GM12865 (cell line): ENCODE results near the gene HOXC4.
"Not testable (repeated sequence)": the region's sequence is repeated elsewhere in the genome, so short reads cannot be mapped to it uniquely, and the experiment has no call there.

Experiments
- DNase-seq: peaks from one replicate; pipeline ENCODE4 v3.0.0; 2010; ENCODE audit warnings: low read depth
- H3K4me3 ChIP-seq: 2 replicates; pipeline ENCODE4 v1.5.1; 2011; ENCODE audit warnings: mild to moderate bottlenecking, low read depth, low read length, control low read depth
- CTCF ChIP-seq: IDR thresholded peaks from 2 replicates; pipeline ENCODE4 v1.5.1; 2011; ENCODE audit warnings: low read length, control low read depth, low read depth, inconsistent platforms; ENCODE audit not compliant: insufficient read depth; ENCODE audit errors: missing control alignments

The HOXC4 gene

GRCh38 chr12:54040648-54041047, 13.0 kb upstream of the HOXC4 start:
- TF ChIP-seq CTCF, result no peak
- H3K4me3 ChIP-seq, result no peak overlapping the region
- DNase-seq, result no peak

GRCh38 chr12:54041097-54041690, 12.4 kb upstream of the HOXC4 start:
- TF ChIP-seq CTCF, result no peak
- DNase-seq, result no peak

GRCh38 chr12:54042033-54042432, 11.6 kb upstream of the HOXC4 start:
- not testable (repeated sequence) for H3K4me3 ChIP-seq

More at GRCh38 chr12:54041097-54041690, 12.4 kb upstream of the HOXC4 start:
- H3K4me3 ChIP-seq, result no peak overlapping the region

GRCh38 chr12:54042970-54043853, 10.4 kb upstream of the HOXC4 start:
- H3K4me3 ChIP-seq, result no peak overlapping the region
- DNase-seq, result no peak
- no peak for TF ChIP-seq CTCF

More at GRCh38 chr12:54042033-54042432, 11.6 kb upstream of the HOXC4 start:
- DNase-seq, result not testable (repeated sequence)

- no peak for TF ChIP-seq CTCF
- H3K4me3 ChIP-seq, result no peak overlapping the region
- no peak for DNase-seq
These were observed 9.1 kb upstream of the HOXC4 start for GRCh38 chr12:54044425-54045103.

- no peak overlapping the region for H3K4me3 ChIP-seq
- DNase-seq, result no peak
- no peak for TF ChIP-seq CTCF
These were observed 8.2 kb upstream of the HOXC4 start for GRCh38 chr12:54045401-54045800.

- TF ChIP-seq CTCF, result no peak
- no peak overlapping the region for H3K4me3 ChIP-seq
- no peak for DNase-seq
These were observed 7.6 kb upstream of the HOXC4 start for GRCh38 chr12:54045868-54046521.
